ENCODE measurements around the gene C11orf68.

C11orf68 gene

DNA sequence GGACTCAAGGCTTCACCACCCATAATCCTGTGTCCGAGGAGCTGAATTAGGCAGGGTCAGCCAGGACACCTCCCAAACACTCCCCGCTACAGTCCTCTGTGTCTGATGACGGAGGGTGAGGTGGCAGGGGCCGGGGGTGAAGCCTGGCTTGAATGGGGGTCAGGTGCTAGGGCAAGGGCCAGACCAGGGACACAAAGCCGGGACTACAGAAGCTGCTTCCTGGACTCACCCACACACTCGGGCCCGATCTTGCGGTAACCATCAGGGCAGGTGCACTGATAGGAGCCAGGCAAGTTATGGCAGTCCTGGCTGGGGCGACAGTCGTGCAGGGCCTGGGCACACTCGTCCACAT lies 48.6 kb downstream of the C11orf68 start:
- Histone ChIP-seq H3K9ac (ENCODE audit: low read length) (no peak overlapping the region), H3F3A (ENCODE audit: insufficient read depth, low read length) (no peaks in the 10 kb centered on the region), H3K4me3 (ENCODE audit: low read depth, low read length, poor library complexity, severe bottlenecking) (no peak overlapping the region), H3K36me3 (ENCODE audit: insufficient read depth, low read length) (peaks cover 22% of the 10 kb centered on the region), H3K79me2 (ENCODE audit: insufficient read depth, low read length) (no peaks in the 10 kb centered on the region), H3K9me2 (ENCODE audit: low read depth, low read length) (no peaks in the 10 kb centered on the region), H2AFZ (ENCODE audit: low read length) (no peak overlapping the region), H3K27ac (ENCODE audit: low read depth, low read length, poor library complexity, severe bottlenecking) (no peak overlapping the region), H3K27me3 (ENCODE audit: insufficient read depth, low read length) (peaks cover 3% of the 10 kb centered on the region; the same call in 1 of the 2 replicates), H4K20me1 (ENCODE audit: insufficient read depth, low read length) (no peaks in the 10 kb centered on the region), H3K9me3 (ENCODE audit: low read length) (no peaks in the 10 kb centered on the region), H3K4me1 (ENCODE audit: insufficient read depth, low read length, severe bottlenecking) (peaks cover 10% of the 10 kb centered on the region), H3K4me2 (ENCODE audit: low read length) (no peak overlapping the region)
- no peak for TF ChIP-seq CTCF (IDR thresholded peaks at IDR 0.05; ENCODE audit: low read length)
- no peak for TF ChIP-seq EZH2 (IDR thresholded peaks at IDR 0.05; ENCODE audit: borderline replicate concordance, low read length)

DNA sequence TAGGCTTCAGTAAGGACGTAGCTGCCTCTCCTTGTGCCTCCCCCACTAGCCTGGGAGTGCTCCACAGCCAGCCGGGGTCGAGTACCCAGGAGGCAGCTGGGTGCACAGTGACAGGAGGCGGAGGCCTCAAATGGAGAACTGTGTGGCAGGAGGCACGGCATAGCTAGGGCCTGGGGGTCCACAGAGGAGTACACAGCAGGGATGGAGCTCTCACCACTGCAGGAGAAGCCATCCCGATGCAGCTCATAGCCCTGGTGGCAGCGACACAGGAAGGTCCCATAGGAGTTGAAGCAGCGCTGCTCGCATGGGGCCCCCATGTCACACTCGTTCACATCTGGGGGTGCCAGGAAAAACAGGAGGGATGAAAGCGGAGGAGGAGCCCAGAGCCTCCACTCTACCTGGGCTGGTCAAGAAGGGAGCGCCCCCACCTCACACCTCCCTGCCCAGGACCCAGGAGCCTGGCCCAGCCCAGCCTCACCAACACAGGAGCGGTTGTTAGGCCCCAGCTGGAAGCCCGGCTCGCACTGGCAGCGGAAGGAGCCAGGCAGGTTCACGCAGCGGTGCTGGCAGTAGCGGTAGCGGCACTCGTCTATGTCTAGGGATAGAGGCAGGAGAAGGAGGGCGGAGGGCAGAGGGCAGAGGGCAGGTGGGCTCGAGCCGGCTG lies 49.1 kb downstream of the C11orf68 start:
- H3K27me3 ChIP-seq (ENCODE audit: insufficient read depth, low read length), result peaks cover 3% of the 10 kb centered on the region; the same call in 1 of the 2 replicates
- no peaks in the 10 kb centered on the region for H3K9me3 ChIP-seq (ENCODE audit: low read length)
- no peak overlapping the region for H3K27ac ChIP-seq (ENCODE audit: low read depth, low read length, poor library complexity, severe bottlenecking)
- no peaks in the 10 kb centered on the region for H3K9me2 ChIP-seq (ENCODE audit: low read depth, low read length)
- H3K4me1 ChIP-seq (ENCODE audit: insufficient read depth, low read length, severe bottlenecking), result peaks cover 10% of the 10 kb centered on the region
- no peak overlapping the region for H3K9ac ChIP-seq (ENCODE audit: low read length)
- no peak overlapping the region for H3K4me2 ChIP-seq (ENCODE audit: low read length)
- no peaks in the 10 kb centered on the region for H3K79me2 ChIP-seq (ENCODE audit: insufficient read depth, low read length)
- no peaks in the 10 kb centered on the region for H4K20me1 ChIP-seq (ENCODE audit: insufficient read depth, low read length)
- H3K36me3 ChIP-seq (ENCODE audit: insufficient read depth, low read length), result peaks cover 27% of the 10 kb centered on the region
- TF ChIP-seq CTCF (IDR thresholded peaks at IDR 0.05; ENCODE audit: low read length) (no peak), EZH2 (IDR thresholded peaks at IDR 0.05; ENCODE audit: borderline replicate concordance, low read length) (no peak)
- no peaks in the 10 kb centered on the region for H3F3A ChIP-seq (ENCODE audit: insufficient read depth, low read length)
- no peak overlapping the region for H3K4me3 ChIP-seq (ENCODE audit: low read depth, low read length, poor library complexity, severe bottlenecking)
- no peak overlapping the region for H2AFZ ChIP-seq (ENCODE audit: low read length)

GRCh38 chr11:65868907-65869306 lies 50.0 kb downstream of the C11orf68 start:
- Histone ChIP-seq H4K20me1 (ENCODE audit: insufficient read depth, low read length) (no peaks in the 10 kb centered on the region), H3K36me3 (ENCODE audit: insufficient read depth, low read length) (peaks cover 36% of the 10 kb centered on the region), H3K9me2 (ENCODE audit: low read depth, low read length) (no peaks in the 10 kb centered on the region), H3K4me3 (ENCODE audit: low read depth, low read length, poor library complexity, severe bottlenecking) (no peak overlapping the region), H3K27me3 (ENCODE audit: insufficient read depth, low read length) (peaks cover 3% of the 10 kb centered on the region; the same call in 1 of the 2 replicates), H3K9ac (ENCODE audit: low read length) (no peak overlapping the region), H3K27ac (ENCODE audit: low read depth, low read length, poor library complexity, severe bottlenecking) (no peak overlapping the region), H3K4me1 (ENCODE audit: insufficient read depth, low read length, severe bottlenecking) (peaks cover 10% of the 10 kb centered on the region), H3K4me2 (ENCODE audit: low read length) (no peak overlapping the region), H3F3A (ENCODE audit: insufficient read depth, low read length) (no peaks in the 10 kb centered on the region), H3K79me2 (ENCODE audit: insufficient read depth, low read length) (no peaks in the 10 kb centered on the region), H2AFZ (ENCODE audit: low read length) (no peak overlapping the region), H3K9me3 (ENCODE audit: low read length) (no peaks in the 10 kb centered on the region)
- TF ChIP-seq EZH2 (IDR thresholded peaks at IDR 0.05; ENCODE audit: borderline replicate concordance, low read length) (no peak), CTCF (IDR thresholded peaks at IDR 0.05; ENCODE audit: low read length) (no peak)

Measured in OCI-LY1 (cell line).